PC-9 (cell line): ENCODE data around the gene SPR.

Source experiments
- CTCF ChIP-seq: fragments of 200-600 bp; sonication (generic); conservative IDR thresholded peaks from 2 replicates; pipeline ENCODE4 v1.6.1; 2017; ENCODE audit warnings: mixed run types, antibody characterized with exemption, mild to moderate bottlenecking, moderate library complexity
- EZH2 ChIP-seq: fragments of 200-600 bp; sonication (generic); IDR thresholded peaks from 2 replicates; pipeline ENCODE4 v1.8.0; 2017; ENCODE audit warnings: antibody characterized with exemption, low read depth

GRCh38 chr2:72888438-72889202 is 1.4 kb downstream of the SPR start:
- no peak for TF ChIP-seq CTCF
- TF ChIP-seq EZH2: no peak
